K562 (cell line): ENCODE measurements around the gene ATP8A1. TPM values are rescaled to one million over a fixed set of nuclear protein-coding genes. Genes with fewer than 3 reads are reported as not detected.

Experiments used
- ATAC-seq: fragments of 200-7000 bp; cut with Tn5 transposase; 3 replicates; pipeline ENCODE4 v1.9.1; 2020; ENCODE audit warnings: moderate library complexity
- BruUV-seq: library from RNA; stranded (reverse); fragments of 400-500 nt; replicated peaks from 2 replicates; lab custom pipeline; 2021; lab: Mats Ljungman, UMichigan
- CTCF ChIA-PET: fragments of 300-600 bp; formaldehyde crosslinking; extraction: SDS; loops from one replicate; lab custom pipeline; 2021; ENCODE audit warnings: low intra/inter-chr PET ratio; lab: Yijun Ruan, JAX
- POLR2A ChIA-PET: fragments of 300-600, 350-650 bp; sonication (Branson Sonifier 250); formaldehyde crosslinking; extraction: SDS; loops from one replicate; lab custom pipeline; 2021; ENCODE audit warnings: antibody characterized with exemption, inconsistent platforms; lab: Yijun Ruan, JAX
- DNase-seq, 4 experiments: peaks; one replicate each; pipeline versions ENCODE4 v3.0.0 to v3.0.0-alpha.2; 2011 to 2018; ENCODE audit warnings: low spot score in 3 of 4, mixed read lengths in 3 of 4; ENCODE audit errors: extremely low read depth in 1 of 4
- FAIRE-seq: peaks from 2 replicates; lab custom pipeline; 2011; peaks lifted over from hg19 to GRCh38; lab: Jason Lieb, UNC
- H2AFZ ChIP-seq: 2 replicates; pipeline ENCODE4 v1.6.0; 2011; ENCODE audit warnings: low read depth, low read length, control low read depth, inconsistent platforms
- H3K27ac ChIP-seq: fragments of 200-600 bp; 3 replicates; pipeline ENCODE4 v1.8.0; 2011; ENCODE audit warnings: low read depth, mild to moderate bottlenecking, control low read depth, inconsistent platforms, low read length, moderate library complexity, mixed read lengths; ENCODE audit errors: extremely low read depth
- H3K27me3 ChIP-seq, 2 experiments: fragments of 300-600 bp in 1 of 2; 2 replicates in 1 of 2; 3 replicates in 1 of 2; pipeline versions ENCODE4 v1.6.0 to v1.8.0; 2011; ENCODE audit warnings: inconsistent platforms in 2 of 2, low read length in 2 of 2, mild to moderate bottlenecking in 1 of 2, mixed read lengths in 1 of 2, moderate library complexity in 1 of 2; ENCODE audit not compliant: control insufficient read depth in 2 of 2, insufficient read depth in 2 of 2
- H3K36me3 ChIP-seq: fragments of 300-600 bp; 3 replicates; pipeline ENCODE4 v1.8.0; 2011; ENCODE audit warnings: mild to moderate bottlenecking, low read length, inconsistent platforms; ENCODE audit not compliant: control insufficient read depth, insufficient read depth
- H3K4me1 ChIP-seq, 2 experiments: fragments of 200-600 bp in 1 of 2; replicated peaks in 1 of 2; 2 replicates in 1 of 2; 3 replicates in 1 of 2; pipeline versions ENCODE4 v1.5.1 to v1.8.0; 2011; ENCODE audit warnings: inconsistent platforms in 2 of 2, low read length in 2 of 2, mild to moderate bottlenecking in 1 of 2, mixed read lengths in 1 of 2, moderate library complexity in 1 of 2; ENCODE audit not compliant: control insufficient read depth in 2 of 2, insufficient read depth in 2 of 2
- H3K4me2 ChIP-seq: 2 replicates; pipeline ENCODE4 v1.6.1; 2011; ENCODE audit warnings: low read length, control low read depth, inconsistent platforms, mixed read lengths; ENCODE audit not compliant: insufficient read depth
- H3K4me3 ChIP-seq: fragments of 200-600 bp; sonication (generic), shearing (Covaris generic); 2 replicates; pipeline ENCODE4 v1.5.1; 2016; ENCODE audit warnings: control low read depth, inconsistent platforms
- H3K79me2 ChIP-seq: fragments of 200-600 bp; 3 replicates; pipeline ENCODE4 v1.8.0; 2011; ENCODE audit warnings: low read length, inconsistent platforms; ENCODE audit not compliant: control insufficient read depth, insufficient read depth
- H3K9ac ChIP-seq, 2 experiments: 2 replicates each; pipeline versions ENCODE4 v1.6.0 to v1.6.1; 2011; ENCODE audit warnings: low read depth in 2 of 2, low read length in 2 of 2, control low read depth in 1 of 2, inconsistent platforms in 1 of 2, mild to moderate bottlenecking in 1 of 2, mixed read lengths in 1 of 2; ENCODE audit not compliant: insufficient read depth in 1 of 2
- H3K9me1 ChIP-seq: one replicate; pipeline ENCODE4 v1.6.0; 2011; ENCODE audit warnings: inconsistent platforms, mild to moderate bottlenecking, low read length, moderate library complexity; ENCODE audit not compliant: control insufficient read depth, insufficient read depth
- H3K9me3 ChIP-seq: replicated peaks from 2 replicates; pipeline ENCODE4 v1.5.1; 2011; ENCODE audit warnings: low read depth, low read length, inconsistent platforms; ENCODE audit not compliant: control insufficient read depth, insufficient read depth
- H4K20me1 ChIP-seq: replicated peaks from 2 replicates; pipeline ENCODE4 v1.6.1; 2011; ENCODE audit warnings: low read length, inconsistent platforms, mixed read lengths; ENCODE audit not compliant: control insufficient read depth, insufficient read depth
- CHD4 ChIP-seq: fragments of 200-600 bp; sonication (generic); IDR thresholded peaks from 3 replicates; pipeline ENCODE4 v1.6.1; 2012; ENCODE audit warnings: low read depth, mild to moderate bottlenecking, mixed read lengths, low read length, inconsistent platforms; ENCODE audit not compliant: insufficient read depth, insufficient replicate concordance, poor library complexity, severe bottlenecking
- ERF ChIP-seq: fragments of 450-650 bp; formaldehyde crosslinking; IDR thresholded peaks from 2 replicates; pipeline ENCODE4 v1.4.0; 2020; ENCODE audit warnings: mild to moderate bottlenecking, mixed read lengths
- PRPF4 ChIP-seq: fragments of 200-400 bp; formaldehyde crosslinking; IDR thresholded peaks from one replicate; pipeline ENCODE4 v1.6.1; 2017; ENCODE audit warnings: low read length, low read depth, mild to moderate bottlenecking; ENCODE audit not compliant: insufficient read depth, poor library complexity, severe bottlenecking
- TEAD1 ChIP-seq, 2 experiments: fragments of 450-650 bp in 1 of 2; sonication (generic) in 1 of 2; formaldehyde crosslinking; IDR thresholded peaks; 2 replicates each; pipeline versions ENCODE4 v1.4.0 to v1.8.0; 2020 to 2022; ENCODE audit warnings: mild to moderate bottlenecking in 2 of 2, missing genetic modification reagents in 1 of 2
- ZNF143 ChIP-seq: sonication (generic); formaldehyde crosslinking; IDR thresholded peaks from 2 replicates; pipeline ENCODE4 v1.9.0; 2022; ENCODE audit warnings: mild to moderate bottlenecking, missing genetic modification reagents
- WGBS: fragments of 100-300 bp; shearing (Covaris generic); methylation state at CpG from one replicate; pipeline ENCODE4 v1.1.6; 2016; ENCODE audit warnings: low coverage, mixed read lengths; ENCODE audit not compliant: insufficient coverage; ENCODE audit errors: missing lambda C conversion rate; 5-methylcytosine and 5-hydroxymethylcytosine counted together
- in situ Hi-C: fragments of 300-500 bp; cut with MboI; formaldehyde crosslinking; loops from 4 replicates; pipeline ENCODE4 v1.15.0; 2018; ENCODE audit warnings: inconsistent platforms, mixed read lengths
- intact Hi-C: fragments of 100-400 bp; cut with micrococcal nuclease; formaldehyde crosslinking; loops from 2 replicates; pipeline ENCODE4 v1.14.2; 2022
- polyA plus RNA-seq, 8 experiments: library from polyadenylated mRNA; depleted of rRNA in 4 of 8; stranded (reverse) in 5 of 8; unstranded in 3 of 8; fragments of >200 nt; fragmentation: Nextera tagmentation in 2 of 8; fragmentation: Illumina TruSeq in 1 of 8; extraction: Ambion mirVana in 2 of 8; extraction: Trizol in 1 of 8; gene quantifications; 2 replicates each; pipeline versions ENCODE4 v1.2.1 to v1.2.3, GENCODE V29; 2011 to 2014; ENCODE audit warnings: inconsistent platforms in 1 of 8, missing spikeins in 1 of 8
- total RNA-seq, 7 experiments: library from RNA; depleted of rRNA in 6 of 7; stranded (reverse); fragments of >200 nt in 6 of 7; fragmentation: Illumina TruSeq in 2 of 7; extraction: Trizol in 2 of 7; gene quantifications; 2 replicates each; pipeline versions ENCODE4 v1.2.1 to v1.2.3, GENCODE V29; 2011 to 2021; ENCODE audit warnings: low replicate concordance in 1 of 7
- TF ChIP-seq, protein P1 (sequence below): fragments of 450-650 bp; formaldehyde crosslinking; IDR thresholded peaks from 2 replicates; pipeline ENCODE4 v1.4.0; 2022; ENCODE audit warnings: missing genetic modification characterization

The ATP8A1 gene
- total and polyA plus RNA-seq, 9 of the 15 experiments (the other 6 are each of a cell fraction or from before 2014, with no cell fraction given), result 0.05 to 0.29 (median 0.07) TPM; not detected in 2

DNA sequence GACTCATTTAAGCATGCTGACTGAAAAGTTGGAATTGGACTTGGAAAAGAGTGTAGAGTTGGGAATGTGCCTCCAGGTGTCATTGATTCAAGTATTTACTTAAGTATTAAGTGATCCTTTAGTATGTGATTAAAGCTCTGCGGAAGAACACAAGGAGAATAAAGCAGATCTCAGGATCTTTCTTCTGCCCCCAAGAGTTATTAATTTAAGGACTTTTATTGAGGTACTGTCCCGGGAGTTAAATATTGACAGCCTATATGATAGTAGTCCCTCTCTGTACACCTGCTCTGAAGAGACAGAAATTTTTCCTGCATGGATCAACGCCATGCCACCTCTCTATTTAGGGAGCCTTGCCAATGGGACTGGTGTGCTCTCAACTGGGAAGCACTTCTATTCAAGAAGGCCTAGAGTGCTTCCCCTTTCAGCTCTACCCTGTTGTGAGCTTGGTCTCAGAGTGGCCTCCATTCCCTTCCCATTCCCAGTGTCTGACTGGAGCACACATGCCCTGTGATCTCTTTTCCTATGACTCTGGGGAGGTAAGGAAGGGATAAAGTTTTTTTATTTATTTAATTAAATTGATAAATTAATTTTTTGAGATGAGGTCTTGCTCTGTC lies 183.7 kb downstream of the ATP8A1 start (continued):
- TF ChIP-seq, protein P1, sequence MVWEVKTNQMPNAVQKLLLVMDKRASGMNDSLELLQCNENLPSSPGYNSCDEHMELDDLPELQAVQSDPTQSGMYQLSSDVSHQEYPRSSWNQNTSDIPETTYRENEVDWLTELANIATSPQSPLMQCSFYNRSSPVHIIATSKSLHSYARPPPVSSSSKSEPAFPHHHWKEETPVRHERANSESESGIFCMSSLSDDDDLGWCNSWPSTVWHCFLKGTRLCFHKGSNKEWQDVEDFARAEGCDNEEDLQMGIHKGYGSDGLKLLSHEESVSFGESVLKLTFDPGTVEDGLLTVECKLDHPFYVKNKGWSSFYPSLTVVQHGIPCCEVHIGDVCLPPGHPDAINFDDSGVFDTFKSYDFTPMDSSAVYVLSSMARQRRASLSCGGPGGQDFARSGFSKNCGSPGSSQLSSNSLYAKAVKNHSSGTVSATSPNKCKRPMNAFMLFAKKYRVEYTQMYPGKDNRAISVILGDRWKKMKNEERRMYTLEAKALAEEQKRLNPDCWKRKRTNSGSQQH (CRISPR knock-in tag), result no peak

DNA sequence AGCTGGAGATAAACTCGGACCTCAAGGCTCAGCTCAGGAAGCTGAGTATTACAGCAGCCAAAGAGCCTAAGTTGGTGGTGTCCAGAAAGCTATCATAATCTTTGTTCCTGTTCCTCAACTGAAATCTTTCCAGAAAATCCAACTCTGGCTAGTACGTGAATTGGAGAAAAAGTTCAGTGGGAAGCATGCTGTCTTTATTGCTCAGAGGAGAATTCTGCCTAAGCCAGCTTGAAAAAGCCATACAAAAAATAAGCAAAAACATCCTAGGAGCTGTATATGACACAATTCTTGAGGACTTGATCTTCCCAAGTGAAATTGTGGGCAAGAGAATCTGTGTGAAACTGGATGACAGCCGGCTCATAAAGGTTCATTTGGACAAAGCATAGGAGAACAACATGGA lies 185.0 kb downstream of the ATP8A1 start:
- Histone ChIP-seq H3K36me3 (no peaks in the 10 kb centered on the region), H3K9ac (no peak overlapping the region), H3K27me3 (no peaks in the 10 kb centered on the region; a peak in 1 of 5 replicates), H4K20me1 (no peaks in the 10 kb centered on the region), H3K4me3 (no peak overlapping the region), H3K4me2 (no peak overlapping the region), H2AFZ (no peak overlapping the region), H3K27ac (no peak overlapping the region), H3K79me2 (no peaks in the 10 kb centered on the region), H3K4me1 (no peaks in the 10 kb centered on the region), H3K9me1 (no peaks in the 10 kb centered on the region), H3K9me3 (no peaks in the 10 kb centered on the region)
- whole genome bisulfite sequencing, result 0% methylated on average over 3 of the region's 3 CpGs
- ChIA-PET CTCF (no interaction called here), POLR2A (no interaction called here)
- BruUV-seq, result no TSS peak
- in situ Hi-C loops (no loop called here), intact Hi-C loops (no loop called here)
- TF ChIP-seq TEAD1 (CRISPR knock-in tag; IDR thresholded peaks at IDR 0.05) (no peak), CHD4 (no peak), ERF (no peak), ZNF143 (CRISPR knock-in tag) (no peak), PRPF4 (no peak)
- DNase-seq (no peak), FAIRE-seq (no peak), ATAC-seq (no peak)
